Measurements from ENCODE around the gene GPD2. TPM values are rescaled to one million over a fixed set of nuclear protein-coding genes. Genes with fewer than 3 reads are reported as not detected.

The GPD2 gene
- total and polyA plus RNA-seq, 10 of the 15 experiments (the other 5 are each of a cell fraction or from before 2014, with no cell fraction given): 10.0 to 73.5 (median 43.4) TPM

DNA sequence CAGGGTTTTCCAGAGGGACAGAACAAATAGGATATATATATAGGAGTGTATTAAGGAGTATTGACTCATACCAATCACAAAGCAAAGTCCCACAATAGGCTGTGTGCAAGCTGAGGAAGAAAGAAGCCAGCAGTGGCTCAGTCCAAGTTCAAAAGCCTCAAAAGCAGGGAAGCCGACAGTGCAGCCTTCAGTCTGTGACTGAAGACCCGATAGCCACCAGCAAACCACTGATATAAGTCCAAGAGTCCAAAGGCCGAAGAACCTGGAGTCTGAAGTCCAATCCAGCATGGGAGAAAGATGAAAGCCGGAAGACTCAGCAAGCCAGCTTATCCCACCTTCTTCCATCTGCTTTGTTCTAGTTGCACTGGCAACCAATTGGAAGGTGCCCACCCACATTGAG, 39.0 kb upstream of the GPD2 start:
- Histone ChIP-seq H3K4me2 (ENCODE audit: control insufficient read depth, insufficient read depth) (no peak overlapping the region), H3K27ac (ENCODE audit: control insufficient read depth, insufficient read depth) (no peak overlapping the region), H3K27me3 (replicated peaks in 1 of 2; ENCODE audit: control insufficient read depth in 2 of 2, insufficient read depth in 2 of 2, low read length in 1 of 2) (no peaks in the 10 kb centered on the region), H3K4me3 (no peak overlapping the region), H2AFZ (ENCODE audit: control insufficient read depth, low read depth, low read length) (no peak overlapping the region), H3K79me2 (ENCODE audit: control insufficient read depth, insufficient read depth, low read length) (no peaks in the 10 kb centered on the region), H3K9ac (ENCODE audit: control insufficient read depth, insufficient read depth, low read length) (no peak overlapping the region), H4K20me1 (ENCODE audit: control insufficient read depth, insufficient read depth) (no peaks in the 10 kb centered on the region), H3K4me1 (ENCODE audit: control insufficient read depth, insufficient read depth, low read length) (peaks cover 23% of the 10 kb centered on the region), H3K36me3 (ENCODE audit: control insufficient read depth in 2 of 2, insufficient read depth in 2 of 2, low read length in 1 of 2) (no peaks in the 10 kb centered on the region), H3K9me3 (replicated peaks; ENCODE audit: control insufficient read depth, insufficient read depth, low read length) (no peaks in the 10 kb centered on the region)
- SMC1A ChIA-PET (ENCODE audit: uncharacterized antibody, unreplicated experiment): interaction anchor here (1.8 to 3.5 kb wide), 4 partner anchors 40 to 74 kb away, joined by 6 to 15 read pairs (median 12); no protein-coding TSS in a partner anchor
- 100% methylated on average over 4 of the region's 4 CpGs for WGBS (ENCODE audit: insufficient coverage, insufficient replicate concordance, low lambda C conversion rate, missing lambda C conversion rate)
- RAD21 ChIA-PET (ENCODE audit: unreplicated experiment): interaction anchor here (1.1 to 3.7 kb wide), 4 partner anchors 10 to 62 kb away, joined by 3 to 20 read pairs (median 14); no protein-coding TSS in a partner anchor
- POLR2A ChIA-PET: interaction anchor here (1.4 to 1.6 kb wide), 3 partner anchors 30 to 59 kb away, joined by 4 to 5 read pairs (median 5); no protein-coding TSS in a partner anchor
- ATAC-seq (no peak), FAIRE-seq (no peak), DNase-seq (ENCODE audit: low read depth, low spot score) (no peak)
- BruUV-seq (replicated peaks): no TSS peak
- intact Hi-C loops (cut with micrococcal nuclease; ENCODE audit: unreplicated experiment): no loop called here
- CTCF ChIA-PET: interaction anchor here (1.1 to 3.1 kb wide), 2 partner anchors 34 to 62 kb away, joined by 3 to 13 read pairs; no protein-coding TSS in a partner anchor
- in situ Hi-C loops (cut with MboI): loop anchor here (10.0 kb wide), 1 partner anchor 52 kb away; no protein-coding TSS in a partner anchor
- TF ChIP-seq, protein P1, sequence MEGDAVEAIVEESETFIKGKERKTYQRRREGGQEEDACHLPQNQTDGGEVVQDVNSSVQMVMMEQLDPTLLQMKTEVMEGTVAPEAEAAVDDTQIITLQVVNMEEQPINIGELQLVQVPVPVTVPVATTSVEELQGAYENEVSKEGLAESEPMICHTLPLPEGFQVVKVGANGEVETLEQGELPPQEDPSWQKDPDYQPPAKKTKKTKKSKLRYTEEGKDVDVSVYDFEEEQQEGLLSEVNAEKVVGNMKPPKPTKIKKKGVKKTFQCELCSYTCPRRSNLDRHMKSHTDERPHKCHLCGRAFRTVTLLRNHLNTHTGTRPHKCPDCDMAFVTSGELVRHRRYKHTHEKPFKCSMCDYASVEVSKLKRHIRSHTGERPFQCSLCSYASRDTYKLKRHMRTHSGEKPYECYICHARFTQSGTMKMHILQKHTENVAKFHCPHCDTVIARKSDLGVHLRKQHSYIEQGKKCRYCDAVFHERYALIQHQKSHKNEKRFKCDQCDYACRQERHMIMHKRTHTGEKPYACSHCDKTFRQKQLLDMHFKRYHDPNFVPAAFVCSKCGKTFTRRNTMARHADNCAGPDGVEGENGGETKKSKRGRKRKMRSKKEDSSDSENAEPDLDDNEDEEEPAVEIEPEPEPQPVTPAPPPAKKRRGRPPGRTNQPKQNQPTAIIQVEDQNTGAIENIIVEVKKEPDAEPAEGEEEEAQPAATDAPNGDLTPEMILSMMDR (IDR thresholded peaks at IDR 0.05 in 2 of 3, conservative IDR thresholded peaks at IDR 0.05 in 1 of 3; ENCODE audit: control insufficient read depth in 2 of 3, extremely low read depth in 1 of 3, insufficient read depth in 1 of 3, low read depth in 3 of 3, low read length in 3 of 3): no peak
- TF ChIP-seq IKZF2 (IDR thresholded peaks at IDR 0.05): no peak
- no peak for TF ChIP-seq RBBP5 (conservative IDR thresholded peaks at IDR 0.05)
- TF ChIP-seq, protein P2, sequence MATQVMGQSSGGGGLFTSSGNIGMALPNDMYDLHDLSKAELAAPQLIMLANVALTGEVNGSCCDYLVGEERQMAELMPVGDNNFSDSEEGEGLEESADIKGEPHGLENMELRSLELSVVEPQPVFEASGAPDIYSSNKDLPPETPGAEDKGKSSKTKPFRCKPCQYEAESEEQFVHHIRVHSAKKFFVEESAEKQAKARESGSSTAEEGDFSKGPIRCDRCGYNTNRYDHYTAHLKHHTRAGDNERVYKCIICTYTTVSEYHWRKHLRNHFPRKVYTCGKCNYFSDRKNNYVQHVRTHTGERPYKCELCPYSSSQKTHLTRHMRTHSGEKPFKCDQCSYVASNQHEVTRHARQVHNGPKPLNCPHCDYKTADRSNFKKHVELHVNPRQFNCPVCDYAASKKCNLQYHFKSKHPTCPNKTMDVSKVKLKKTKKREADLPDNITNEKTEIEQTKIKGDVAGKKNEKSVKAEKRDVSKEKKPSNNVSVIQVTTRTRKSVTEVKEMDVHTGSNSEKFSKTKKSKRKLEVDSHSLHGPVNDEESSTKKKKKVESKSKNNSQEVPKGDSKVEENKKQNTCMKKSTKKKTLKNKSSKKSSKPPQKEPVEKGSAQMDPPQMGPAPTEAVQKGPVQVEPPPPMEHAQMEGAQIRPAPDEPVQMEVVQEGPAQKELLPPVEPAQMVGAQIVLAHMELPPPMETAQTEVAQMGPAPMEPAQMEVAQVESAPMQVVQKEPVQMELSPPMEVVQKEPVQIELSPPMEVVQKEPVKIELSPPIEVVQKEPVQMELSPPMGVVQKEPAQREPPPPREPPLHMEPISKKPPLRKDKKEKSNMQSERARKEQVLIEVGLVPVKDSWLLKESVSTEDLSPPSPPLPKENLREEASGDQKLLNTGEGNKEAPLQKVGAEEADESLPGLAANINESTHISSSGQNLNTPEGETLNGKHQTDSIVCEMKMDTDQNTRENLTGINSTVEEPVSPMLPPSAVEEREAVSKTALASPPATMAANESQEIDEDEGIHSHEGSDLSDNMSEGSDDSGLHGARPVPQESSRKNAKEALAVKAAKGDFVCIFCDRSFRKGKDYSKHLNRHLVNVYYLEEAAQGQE (IDR thresholded peaks at IDR 0.05; ENCODE audit: low read depth, low read length): no peak
- no peak for TF ChIP-seq TBL1XR1 (IDR thresholded peaks at IDR 0.05; ENCODE audit: low read depth, low read length)
- no peak for TF ChIP-seq ZNF207 (IDR thresholded peaks at IDR 0.05; ENCODE audit: borderline replicate concordance)
- TF ChIP-seq FOXK2 (IDR thresholded peaks at IDR 0.05): no peak
- no peak for TF ChIP-seq PML (IDR thresholded peaks at IDR 0.05; ENCODE audit: low read length)
- no peak for TF ChIP-seq RAD51 (IDR thresholded peaks at IDR 0.05)
- no peak for TF ChIP-seq HDAC6 (IDR thresholded peaks at IDR 0.05; ENCODE audit: unreplicated experiment)
- no peak for TF ChIP-seq SPI1 (IDR thresholded peaks at IDR 0.05; ENCODE audit: borderline replicate concordance, insufficient read depth, low read depth, low read length)
- TF ChIP-seq, protein P3, sequence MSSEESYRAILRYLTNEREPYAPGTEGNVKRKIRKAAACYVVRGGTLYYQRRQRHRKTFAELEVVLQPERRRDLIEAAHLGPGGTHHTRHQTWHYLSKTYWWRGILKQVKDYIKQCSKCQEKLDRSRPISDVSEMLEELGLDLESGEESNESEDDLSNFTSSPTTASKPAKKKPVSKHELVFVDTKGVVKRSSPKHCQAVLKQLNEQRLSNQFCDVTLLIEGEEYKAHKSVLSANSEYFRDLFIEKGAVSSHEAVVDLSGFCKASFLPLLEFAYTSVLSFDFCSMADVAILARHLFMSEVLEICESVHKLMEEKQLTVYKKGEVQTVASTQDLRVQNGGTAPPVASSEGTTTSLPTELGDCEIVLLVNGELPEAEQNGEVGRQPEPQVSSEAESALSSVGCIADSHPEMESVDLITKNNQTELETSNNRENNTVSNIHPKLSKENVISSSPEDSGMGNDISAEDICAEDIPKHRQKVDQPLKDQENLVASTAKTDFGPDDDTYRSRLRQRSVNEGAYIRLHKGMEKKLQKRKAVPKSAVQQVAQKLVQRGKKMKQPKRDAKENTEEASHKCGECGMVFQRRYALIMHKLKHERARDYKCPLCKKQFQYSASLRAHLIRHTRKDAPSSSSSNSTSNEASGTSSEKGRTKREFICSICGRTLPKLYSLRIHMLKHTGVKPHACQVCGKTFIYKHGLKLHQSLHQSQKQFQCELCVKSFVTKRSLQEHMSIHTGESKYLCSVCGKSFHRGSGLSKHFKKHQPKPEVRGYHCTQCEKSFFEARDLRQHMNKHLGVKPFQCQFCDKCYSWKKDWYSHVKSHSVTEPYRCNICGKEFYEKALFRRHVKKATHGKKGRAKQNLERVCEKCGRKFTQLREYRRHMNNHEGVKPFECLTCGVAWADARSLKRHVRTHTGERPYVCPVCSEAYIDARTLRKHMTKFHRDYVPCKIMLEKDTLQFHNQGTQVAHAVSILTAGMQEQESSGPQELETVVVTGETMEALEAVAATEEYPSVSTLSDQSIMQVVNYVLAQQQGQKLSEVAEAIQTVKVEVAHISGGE (CRISPR knock-in tag; IDR thresholded peaks at IDR 0.05): no peak
- TF ChIP-seq, protein P4, sequence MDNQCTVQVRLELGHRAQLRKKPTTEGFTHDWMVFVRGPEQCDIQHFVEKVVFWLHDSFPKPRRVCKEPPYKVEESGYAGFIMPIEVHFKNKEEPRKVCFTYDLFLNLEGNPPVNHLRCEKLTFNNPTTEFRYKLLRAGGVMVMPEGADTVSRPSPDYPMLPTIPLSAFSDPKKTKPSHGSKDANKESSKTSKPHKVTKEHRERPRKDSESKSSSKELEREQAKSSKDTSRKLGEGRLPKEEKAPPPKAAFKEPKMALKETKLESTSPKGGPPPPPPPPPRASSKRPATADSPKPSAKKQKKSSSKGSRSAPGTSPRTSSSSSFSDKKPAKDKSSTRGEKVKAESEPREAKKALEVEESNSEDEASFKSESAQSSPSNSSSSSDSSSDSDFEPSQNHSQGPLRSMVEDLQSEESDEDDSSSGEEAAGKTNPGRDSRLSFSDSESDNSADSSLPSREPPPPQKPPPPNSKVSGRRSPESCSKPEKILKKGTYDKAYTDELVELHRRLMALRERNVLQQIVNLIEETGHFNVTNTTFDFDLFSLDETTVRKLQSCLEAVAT (IDR thresholded peaks at IDR 0.05): no peak
- TF ChIP-seq STAT3 (IDR thresholded peaks at IDR 0.05; ENCODE audit: low read depth, low read length): no peak
- TF ChIP-seq HDAC2 (IDR thresholded peaks at IDR 0.05): no peak

Data from GM12878 (cell line).